GM19025 (cell line): ENCODE data around the gene VPS9D1.
A peak's percentile ranks its signal among the peaks of the same experiment; 100 is the strongest.
"Not testable (repeated sequence)": the region's sequence is repeated elsewhere in the genome, so short reads cannot be mapped to it uniquely, and the experiment has no call there.

Experiments
- ATAC-seq: cut with Tn5 transposase; IDR thresholded peaks from one replicate; pipeline ENCODE4 v1.9.1; 2021; ENCODE audit warnings: mild to moderate bottlenecking, low read depth, moderate library complexity; ENCODE audit not compliant: unreplicated experiment

Gene VPS9D1

DNA sequence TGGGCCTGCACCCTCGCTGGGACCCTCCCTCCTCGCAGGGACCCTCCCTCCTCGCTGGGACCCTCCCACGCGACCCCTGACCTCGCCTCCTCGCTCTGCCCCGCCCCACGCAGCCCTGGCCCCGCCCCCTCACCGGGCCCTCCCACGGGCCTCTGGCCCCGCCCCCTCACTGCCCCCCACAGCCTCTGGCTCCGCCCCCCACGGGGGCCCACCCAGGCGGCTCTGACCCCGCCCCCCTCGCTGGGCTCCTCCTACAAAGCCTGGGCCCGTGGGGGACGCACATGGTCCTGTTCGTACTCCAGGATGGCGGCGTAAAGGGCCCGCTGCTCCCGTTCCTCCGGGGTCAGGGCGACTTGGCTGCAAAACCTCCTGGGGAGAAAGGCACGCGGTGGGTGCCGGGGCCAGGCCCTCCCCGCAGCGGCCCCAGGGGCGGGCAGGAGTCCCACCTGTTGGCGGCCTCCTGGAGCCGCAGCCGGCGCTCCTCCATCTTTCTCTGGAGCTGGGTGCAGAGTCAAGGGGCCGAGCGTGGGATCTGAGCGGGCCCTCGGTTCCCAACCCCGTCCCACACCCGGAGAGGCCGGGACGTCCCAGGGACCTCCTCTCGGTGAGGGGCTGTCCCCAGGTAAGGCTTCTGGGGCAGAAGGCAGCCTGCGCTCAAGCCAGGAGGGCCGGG lies 9.0 kb downstream of the VPS9D1 start:
- no peak for ATAC-seq

DNA sequence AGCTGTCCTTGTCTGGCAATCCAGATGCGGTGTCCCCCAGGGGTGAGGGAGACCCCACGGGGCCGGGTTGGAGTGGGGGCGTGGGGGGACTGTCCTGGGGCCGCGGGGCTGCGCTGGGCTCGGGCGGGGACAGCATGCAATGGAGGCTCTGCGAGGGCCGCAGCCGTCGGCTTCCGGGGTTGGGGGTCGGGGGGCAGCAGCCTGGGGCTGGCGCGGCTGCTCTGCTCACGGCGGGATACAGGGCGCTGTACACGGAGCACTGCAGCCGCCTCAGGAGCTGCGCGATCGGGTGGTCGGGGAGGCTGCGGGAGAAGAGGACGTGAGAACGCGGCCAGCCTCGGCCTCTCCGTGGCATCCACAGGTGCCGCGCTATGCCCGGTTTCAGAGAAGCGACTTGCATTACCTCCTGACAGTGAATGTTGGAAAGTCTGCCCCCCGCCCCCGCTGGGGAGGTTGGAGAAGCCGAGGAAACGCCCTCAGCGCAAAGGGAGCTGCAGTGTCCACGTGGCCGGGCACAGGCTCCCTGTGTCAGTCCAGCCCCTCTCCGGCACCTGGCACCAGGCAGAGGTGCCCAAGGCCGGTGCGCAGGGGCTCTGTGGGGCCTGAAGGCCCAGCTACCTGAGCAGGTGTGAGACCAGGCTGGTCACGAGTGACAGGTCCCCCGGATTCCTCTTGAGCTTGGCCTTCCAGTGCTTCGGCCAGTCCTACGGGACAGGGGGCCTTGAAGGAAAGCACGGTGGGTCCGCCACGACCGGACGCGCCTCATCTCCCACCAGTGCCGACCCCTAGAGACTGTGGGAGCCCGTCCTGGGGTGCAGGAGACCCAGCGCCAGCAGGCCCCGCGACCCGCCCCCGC lies 9.8 kb downstream of the VPS9D1 start:
- no peak for ATAC-seq

DNA sequence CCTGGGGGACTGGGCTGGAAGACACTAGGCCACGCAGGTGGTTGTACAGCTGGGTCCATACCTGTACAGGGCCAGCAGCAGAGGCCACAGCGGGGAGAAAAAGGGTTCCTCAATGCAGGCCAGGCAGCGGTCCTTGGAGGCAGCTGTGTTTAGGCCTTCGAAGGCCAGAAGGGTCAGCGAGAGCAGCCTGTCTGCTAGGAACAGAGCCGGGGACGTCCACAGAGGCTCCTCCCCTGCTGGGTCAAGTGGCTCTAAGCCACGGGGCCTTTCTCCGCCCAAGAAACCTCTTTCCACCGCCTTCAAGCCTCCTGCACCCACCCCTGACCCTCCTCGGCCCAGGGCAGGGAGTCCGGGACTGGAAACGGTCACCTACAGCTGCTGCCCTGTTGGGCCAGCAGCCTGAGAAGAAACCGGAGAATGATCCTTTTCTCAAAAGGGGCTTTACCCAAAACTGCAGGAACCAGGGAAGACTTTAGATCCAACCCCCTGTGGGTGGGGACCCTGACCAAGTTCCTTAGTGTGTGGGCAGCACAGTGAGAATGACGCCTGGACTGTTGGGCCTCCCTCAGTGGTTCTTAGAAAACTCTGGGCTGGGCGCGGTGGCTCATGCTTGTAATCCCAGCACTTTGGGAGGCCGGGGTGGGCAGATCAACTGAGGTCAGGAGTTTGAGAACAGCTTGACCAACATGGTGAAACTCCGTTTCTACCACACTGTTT lies 10.8 kb downstream of the VPS9D1 start:
- ATAC-seq = no peak

DNA sequence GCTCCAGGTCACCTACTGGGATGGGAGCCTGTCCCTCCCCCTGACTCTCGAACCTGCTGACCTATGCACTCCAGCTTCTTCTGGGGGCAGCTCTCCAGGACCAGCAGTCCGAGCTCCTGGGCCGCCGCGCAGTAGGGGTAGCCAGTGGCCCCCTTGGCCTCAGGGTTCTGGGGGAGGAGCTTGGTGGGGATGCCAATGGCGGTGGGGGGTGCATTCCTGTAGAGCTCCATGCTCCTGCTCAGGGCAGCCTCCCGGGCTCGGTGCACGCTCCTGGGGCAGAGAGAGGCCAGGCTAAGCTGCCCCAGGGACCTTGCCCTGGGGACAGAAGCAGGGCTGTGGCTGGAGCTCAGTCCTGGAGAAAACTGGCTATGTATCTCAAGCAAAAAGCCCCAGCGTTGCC lies 11.5 kb downstream of the VPS9D1 start:
- ATAC-seq = no peak

DNA sequence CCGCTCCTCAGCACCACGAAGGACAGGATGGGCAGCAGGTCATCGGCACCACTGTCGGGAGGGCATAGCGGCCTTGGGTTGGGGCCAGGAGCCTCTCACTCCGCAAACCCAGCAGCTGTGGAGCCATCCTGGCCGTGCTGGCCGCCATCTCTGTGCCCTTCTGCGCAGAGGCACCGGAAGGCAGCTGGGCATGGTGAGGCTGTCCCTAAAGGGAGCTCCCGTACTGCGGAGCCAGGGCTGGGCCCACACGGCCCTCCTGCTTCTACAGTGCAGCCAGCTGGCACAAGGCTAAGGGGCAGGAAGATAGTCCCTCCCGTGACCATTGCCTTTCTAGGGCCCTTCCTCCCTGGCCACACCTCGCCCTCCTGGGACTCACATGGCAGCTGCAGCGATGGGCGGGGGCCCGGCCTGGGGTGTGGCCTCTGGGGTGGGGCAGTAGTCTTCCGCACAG lies 12.2 kb downstream of the VPS9D1 start:
- ATAC-seq = no peak

DNA sequence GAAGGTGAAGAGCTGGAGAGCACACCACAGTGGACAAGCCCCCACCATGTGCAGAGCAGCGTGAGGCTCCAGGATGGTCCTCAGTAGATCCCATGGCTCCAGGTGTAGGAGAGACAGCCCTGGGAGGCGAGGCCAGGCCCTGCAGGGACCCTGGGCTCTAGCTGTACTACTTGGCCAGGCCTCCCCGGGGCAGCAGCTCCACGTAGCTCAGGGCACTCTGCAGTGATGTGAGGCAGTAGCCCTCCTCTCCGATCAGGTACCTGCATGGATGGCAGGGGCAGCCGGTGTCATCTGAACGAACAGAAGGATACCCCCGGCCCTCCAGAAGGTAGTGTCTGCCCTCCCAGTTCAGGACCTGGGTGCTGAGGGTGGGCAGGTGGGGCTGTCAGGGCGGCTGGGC lies 13.0 kb downstream of the VPS9D1 start:
- no peak for ATAC-seq

DNA sequence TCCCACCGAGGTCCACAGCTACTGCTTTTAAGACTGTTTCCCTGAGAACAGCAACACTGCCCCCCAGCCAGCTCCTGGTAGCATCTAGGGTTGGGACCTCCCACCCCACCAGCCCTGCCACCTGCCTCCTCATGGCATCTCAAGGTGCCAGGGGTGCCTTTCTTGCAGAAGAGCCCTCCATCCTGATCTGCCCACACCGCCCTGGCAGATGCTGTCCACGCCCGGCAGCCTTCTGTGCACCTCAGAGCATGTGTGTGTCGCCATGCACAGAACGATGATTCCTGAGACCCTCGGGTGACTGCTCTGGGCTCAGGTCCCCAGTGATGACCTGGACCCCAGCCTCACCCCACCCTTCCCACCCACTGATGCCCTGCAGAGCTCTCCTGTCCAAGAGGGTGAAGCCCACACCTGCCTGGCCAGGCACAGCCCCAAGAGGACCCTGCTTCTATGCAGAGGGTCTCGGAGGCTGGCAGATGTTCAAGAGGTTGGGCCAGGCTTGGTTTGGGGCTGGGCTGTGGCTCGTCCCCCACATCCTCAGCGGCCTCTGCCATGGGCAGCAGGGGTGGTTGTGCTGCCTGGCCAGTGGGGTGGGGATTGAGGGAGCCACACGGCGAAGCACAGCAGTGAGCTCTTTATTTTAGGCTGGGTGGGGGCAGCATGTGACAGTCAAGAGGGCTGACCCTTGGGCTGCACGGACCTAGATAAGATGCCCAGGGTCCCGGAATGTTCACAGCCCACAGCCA lies 14.0 kb downstream of the VPS9D1 start:
- ATAC-seq = no peak

DNA sequence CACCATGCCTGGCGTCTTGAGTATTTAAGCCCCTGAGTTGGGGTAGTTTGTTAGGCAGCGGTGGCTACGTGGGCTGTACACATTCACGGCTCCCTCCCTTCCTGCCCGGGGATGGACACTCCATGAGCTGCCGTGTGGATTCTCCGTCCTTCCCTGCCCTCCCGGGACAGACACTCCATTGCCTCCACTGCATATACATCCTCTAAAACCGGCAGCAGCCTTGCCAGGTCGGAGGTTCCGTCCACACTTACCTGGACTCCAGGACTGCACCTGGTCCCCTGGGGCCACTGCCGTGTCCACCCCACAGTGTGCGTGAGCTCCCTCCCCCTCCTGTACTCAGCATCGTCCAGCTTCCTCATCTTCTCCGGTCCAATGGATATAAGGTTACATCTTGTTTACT lies 15.7 kb downstream of the VPS9D1 start:
- no peak for ATAC-seq

DNA sequence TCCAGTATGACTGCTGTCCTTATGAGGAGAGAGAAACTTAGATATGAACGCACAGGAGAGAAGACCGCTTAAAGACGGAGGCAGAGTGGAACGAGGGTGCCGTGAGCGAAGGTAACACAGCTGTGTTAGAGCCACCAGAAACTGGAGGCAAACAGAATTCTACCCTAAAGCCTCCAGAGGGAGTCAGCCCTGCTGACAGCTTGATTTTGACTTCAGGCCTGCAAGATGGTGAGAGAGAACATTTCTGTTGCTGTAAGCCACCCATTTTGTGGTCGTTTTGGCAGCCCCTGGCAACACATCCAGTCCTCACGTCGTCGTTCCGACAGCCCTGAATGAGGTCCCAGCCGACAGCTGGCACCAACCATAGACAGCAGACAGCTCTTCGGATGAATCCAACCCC lies 16.4 kb downstream of the VPS9D1 start:
- no peak for ATAC-seq

DNA sequence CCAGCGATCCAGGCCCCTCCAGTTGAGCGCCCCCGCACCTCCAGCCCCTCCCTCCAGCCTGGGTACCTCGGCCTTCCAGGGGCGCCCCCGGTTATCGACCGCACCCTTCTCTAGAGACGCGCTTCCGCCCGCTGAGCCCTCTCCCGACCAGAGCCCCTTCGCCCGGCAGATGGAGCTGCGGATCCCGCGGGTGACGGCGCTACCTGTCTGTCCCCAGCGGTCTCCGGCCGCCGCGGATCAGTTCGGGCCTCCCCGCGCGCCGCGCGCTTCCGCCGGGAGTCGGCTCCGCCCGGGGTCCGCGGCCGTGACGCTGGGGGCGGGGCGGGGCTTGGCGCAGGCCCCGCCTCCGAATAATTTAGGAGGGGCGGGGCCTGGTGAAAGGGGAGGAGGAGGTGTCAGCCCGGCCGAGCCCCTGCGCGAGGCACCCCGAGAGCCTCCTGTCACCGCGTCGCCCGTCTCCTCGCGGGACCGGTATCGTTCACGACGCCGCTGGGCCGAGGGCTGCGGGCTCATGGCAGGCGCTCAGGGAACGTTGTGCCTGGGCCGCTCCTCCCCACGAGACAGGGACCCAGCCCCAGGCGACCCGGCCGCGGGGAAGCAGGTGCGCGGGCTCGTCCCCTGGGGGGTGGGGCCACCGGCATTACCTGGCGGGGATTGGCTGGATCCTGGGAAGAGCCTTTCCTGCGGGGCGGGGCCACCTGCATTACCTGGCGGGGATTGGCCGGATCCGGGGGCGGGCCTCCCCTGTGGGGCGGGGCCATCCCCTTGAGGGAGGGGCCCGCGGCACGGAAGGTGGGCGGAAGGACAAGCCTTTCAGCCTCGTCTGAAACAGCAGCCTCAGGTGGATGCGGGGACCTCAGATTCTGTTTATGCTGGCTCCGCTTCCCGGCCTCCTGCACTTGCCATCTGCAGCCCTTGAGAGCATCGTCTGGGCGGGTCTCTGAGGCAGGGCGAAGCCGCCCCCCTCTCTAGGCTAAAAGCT lies 19.0 kb downstream of the VPS9D1 start, which contains the start of gene SPATA2L:
Gene SPATA2L (minus strand): TSS at position 281 of the 982 bp plus-strand sequence. CDS start 473 bp downstream, outside the sequence.
- ATAC-seq = peak; percentile 64

DNA sequence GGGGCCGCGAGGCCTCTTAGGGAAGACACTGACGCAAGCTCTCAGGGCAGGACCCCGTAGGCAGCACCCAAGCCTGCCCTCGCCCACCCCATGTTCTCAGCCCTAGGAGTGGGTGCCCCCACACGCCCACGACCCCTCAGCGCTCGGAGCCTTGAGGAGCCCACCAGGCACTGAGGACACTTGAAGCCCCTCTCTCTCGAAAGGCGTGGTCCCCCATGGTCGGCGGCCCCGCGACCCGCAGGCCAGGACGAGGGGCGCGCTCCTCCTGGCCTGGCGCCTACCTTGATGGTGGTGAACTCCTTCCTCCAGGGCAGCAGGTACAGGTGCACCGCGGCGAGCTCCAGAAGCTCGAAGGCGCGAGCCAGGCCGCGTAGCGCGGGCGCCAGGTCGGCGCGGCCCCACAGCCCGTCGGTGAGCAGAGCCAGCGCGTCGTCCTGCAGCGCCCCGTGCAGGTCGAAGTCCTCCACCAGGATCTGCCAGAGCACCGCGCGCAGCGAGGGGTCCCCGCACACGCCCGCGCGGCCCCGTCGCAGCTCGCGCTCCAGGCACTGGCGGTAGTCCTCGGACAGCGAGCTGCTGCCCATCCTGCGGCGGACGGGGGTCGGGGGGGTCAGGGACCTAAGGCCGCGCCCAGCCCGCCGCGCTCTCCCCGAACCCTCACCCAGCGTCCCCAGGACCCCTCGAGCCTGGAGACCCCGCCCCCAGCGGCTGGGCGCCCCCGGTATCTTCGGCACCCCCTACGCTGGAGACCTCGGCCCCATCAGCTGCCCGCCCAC lies 19.9 kb downstream of the VPS9D1 start:
- no peak for ATAC-seq

DNA sequence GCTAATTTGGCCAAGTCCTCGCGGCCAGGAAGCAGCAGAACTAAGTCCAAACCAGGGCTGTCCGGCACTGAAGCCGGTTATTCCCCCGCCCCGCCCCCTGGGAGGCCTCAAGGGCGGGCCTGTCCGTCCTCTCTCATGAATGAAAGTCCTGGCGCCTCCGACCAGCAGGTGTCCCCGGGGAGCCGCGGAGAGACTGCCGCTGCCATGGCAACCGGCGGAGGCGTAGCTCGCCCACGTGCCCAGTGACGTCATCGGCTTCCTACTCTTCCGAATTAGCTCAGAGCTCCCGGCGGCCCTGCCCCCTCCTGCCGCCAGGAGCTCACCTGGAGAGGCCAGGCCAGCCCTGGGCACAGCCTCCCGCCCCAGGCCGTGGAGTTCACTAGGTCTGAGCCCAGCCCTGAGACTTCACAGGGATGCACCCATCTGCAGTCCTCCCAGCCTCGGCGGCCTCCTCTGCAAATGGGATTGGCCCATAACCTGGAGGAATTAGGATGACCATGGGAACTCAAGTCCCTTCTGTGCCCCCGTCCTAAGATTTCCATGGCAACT lies 20.5 kb downstream of the VPS9D1 start:
- ATAC-seq = peak; percentile 37

DNA sequence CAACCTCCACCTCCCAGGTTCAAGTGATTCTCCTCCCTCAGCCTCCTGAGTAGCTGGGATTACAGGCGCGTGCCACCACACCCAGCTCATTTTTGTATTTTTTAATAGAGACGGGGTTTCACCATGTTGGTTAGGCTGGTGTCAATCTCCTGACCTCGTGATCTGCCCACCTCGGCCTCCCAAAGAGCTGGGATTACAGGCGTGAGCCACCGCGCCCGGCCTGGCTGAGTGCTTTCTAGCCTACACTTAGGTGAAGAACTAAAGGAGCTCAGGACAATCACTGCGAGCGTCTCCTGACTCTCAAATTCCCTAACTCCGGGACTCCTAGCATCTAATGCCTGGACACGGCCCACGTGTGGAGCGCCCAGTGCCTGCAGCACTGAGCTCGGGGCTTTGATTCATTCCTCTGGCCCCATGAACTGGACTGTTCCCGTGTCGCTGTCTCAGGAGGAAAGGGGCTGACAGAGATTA lies 21.0 kb downstream of the VPS9D1 start:
- ATAC-seq = not testable (repeated sequence)

DNA sequence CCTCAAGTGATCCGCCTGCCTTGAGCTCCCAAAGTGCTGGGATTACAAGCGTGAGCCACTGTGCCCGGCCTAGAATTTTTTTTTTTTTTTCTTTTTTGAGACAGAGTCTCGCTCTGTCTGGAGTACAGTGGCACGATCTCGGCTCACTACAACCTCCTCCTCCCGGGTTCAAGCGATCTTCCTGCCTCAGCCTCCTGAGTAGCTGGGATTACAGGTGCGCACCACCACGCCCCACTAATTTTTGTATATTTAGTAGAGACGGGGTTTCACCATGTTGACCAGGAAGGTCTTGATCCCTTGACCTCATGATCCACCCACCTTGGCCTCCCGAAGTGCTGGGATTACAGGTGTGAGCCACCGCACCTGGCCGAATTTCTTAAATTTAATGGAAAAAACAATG lies 22.0 kb downstream of the VPS9D1 start:
- ATAC-seq = not testable (repeated sequence)

DNA sequence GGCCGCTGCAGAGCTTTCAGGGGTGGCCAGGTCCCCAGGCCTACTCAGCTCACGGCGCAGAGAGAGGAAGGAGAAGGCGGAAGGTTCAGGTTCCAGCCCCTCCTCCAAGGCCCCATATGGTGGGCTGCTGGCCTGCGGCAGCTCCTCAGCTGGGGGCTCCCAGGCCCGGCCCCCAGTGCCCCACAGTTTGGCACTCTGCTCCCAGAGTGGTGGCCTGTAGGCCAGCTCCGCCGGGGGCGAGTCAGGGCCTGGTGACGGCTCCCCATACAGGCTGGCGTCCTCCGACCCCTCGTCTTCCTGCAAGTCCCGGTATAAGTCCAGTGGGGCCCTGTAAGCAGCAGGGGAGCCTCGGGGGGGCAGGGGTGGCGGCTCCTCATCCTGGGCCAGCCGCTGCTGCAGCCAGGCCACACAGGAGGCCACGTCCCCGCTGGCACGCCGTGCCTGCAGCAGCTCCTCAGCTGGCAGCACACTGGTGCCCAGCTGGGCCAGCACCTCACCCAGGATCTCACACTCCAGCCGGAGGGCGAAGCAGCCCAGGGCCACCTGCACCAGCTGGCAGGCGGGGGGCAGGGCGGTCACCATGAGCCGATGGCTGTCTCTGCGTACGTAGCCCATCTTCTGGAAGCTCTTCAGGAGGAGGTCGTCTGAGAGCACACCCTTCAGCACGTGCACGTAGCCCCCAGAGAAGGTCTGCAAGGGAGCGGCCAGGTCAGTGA lies 22.9 kb downstream of the VPS9D1 start:
- ATAC-seq = no peak

DNA sequence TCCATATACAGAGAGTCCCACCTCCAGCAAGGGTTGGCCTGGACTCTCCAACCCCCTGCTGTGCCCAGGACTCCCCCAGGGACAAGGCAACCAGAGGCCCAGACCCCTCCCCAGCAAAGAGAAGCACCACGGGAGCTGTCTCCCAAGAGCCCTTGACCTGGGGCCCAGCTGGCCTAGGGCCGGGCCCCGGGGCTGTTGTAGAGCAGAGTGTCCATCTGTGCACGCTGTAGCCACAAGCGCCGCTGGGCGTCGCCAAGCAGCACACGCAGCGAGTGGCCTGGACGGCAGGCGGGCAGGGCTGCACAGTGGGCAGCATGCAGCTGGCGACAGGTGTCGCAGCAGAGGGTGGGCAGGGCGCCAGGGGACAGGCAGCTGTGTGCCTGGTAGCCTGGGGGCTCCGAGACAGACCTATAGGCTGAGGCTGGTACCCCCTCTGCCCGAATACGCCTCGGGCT lies 23.5 kb downstream of the VPS9D1 start:
- no peak for ATAC-seq

DNA sequence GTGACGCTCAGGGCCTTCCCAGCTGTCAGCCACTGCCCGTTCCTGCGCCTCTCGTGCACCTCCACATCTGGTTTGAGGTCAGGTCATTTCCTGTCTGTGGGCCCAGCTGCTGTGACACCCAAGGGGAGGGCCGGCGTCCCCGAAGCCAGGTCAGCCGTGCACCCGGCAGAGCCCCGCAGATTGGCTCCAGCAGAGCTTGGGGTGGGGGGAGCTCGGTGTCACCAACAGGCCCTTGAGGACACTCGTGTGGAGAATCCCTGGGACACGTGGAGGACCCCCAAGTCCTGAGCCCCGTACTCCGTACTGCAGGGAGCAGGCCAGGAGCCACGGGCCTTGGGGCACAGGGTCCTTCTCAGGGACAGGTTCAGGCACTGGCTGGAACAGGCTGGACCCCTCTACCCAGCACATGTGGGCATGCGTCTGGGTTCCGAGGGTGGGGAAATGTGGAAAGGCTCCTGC lies 24.0 kb downstream of the VPS9D1 start:
- no peak for ATAC-seq
